ENCODE measurements around the gene MMP24OS.
"Not testable (repeated sequence)": the region's sequence is repeated elsewhere in the genome, so short reads cannot be mapped to it uniquely, and the experiment has no call there.

MMP24OS gene

DNA sequence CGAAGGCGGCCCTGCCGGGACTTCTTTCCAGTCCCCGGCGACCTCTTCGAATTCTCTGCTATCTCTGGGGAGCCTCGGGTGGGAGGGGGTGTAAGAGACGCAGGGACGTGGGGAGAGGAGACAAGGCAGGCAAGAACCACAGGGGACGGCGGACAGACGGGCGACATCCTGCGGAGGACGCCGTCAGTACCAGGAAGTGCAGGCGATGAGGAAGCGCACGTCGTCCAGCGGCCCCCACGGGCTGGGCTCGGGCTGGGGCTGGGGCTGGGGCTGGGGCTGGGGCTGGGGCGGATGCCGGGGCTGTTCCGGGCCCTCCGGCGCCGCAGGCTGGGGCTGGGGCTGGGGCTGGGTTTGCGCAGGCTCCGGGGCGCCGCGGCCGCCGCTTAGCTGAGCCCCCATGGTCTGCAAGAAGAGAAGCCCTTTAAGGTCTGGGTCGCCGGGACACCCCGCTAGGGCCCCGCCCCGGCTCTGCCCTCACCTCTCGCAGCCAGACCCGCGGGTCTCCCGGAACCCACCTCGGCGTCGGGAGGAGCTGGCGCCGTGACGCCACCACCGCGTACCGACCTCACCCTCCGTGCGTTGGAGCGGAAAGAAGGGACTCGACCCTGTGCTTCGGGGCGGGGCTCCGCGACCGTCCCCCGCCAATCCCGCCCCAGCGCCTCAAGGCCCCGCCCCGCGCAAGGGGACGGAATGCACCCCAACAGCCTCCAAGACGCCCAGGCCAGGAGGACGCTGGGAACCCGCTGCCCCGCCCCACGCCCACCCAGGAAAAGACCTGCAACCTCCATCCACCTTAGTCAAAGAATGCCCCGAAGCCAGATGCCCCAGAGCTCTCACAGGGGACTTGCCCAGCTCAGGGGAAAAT, at the start of gene MMP24OS:
TSS of gene MMP24OS (minus strand) at position 592 of the 865 bp plus-strand sequence. CDS start at position 399, 193 bp downstream.
- DNase-seq (ENCODE audit: low read depth in 2 of 2): peak; percentile 90 to 91

DNA sequence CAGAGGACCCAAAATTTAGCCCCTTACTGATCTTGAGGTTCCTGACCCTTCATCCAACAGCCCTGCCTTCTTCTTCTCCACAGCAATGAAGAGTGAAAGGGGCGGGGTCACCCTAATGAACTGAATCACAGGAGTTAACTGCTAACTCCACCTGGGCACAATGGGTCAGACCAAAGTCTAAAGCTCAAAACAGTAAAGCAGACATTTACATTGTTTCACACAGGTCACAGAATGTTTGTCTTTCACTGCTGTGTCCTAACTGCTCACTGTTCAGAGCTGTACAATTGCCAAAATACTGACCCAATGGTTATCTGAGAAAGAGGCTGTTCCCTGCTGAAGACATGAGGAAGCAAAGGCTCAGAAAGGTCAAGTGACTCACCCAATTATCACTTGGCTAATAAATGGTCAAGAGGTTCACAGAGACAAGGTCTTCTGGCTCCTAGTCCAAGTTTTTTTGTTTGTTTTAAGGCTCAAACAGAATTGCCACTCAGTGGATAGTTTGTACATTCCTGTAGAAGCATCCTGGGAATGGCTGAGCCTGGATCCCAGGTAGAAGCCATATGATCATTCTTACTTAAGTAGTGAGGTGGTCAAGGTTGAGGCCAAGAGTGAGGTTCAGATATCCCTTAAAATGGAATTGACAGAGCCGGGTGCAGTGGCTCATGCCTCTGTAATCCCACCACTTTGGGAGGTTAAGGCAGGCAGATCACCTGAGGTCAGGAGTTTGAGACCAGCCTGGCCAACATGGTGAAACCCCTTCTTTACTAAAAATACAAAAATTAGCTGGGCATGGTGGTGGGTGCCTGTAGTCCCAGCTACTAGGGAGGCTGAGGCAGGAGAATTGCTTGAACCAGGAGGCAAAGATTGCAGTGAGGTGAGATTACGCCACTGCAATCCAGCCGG, 49.4 kb upstream of the MMP24OS start:
- DNase-seq (ENCODE audit: low read depth in 2 of 2): no peak

DNA sequence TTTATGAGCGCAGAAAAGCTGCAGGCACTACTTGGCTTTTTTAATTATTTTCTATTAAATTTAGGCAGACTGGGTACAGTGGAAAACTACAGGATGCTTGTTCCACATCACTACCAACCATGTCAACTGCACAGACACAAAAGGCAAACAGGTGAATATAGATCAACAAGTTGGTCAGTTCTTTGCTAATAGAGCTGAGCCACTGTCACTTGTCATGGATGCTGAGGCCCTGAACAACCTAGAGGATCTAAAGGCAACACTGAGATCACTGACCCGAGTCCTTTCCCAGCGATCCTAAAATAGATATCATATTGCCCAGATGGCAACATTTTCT, 48.8 kb upstream of the MMP24OS start:
- DNase-seq (ENCODE audit: low read depth in 2 of 2): no peak

DNA sequence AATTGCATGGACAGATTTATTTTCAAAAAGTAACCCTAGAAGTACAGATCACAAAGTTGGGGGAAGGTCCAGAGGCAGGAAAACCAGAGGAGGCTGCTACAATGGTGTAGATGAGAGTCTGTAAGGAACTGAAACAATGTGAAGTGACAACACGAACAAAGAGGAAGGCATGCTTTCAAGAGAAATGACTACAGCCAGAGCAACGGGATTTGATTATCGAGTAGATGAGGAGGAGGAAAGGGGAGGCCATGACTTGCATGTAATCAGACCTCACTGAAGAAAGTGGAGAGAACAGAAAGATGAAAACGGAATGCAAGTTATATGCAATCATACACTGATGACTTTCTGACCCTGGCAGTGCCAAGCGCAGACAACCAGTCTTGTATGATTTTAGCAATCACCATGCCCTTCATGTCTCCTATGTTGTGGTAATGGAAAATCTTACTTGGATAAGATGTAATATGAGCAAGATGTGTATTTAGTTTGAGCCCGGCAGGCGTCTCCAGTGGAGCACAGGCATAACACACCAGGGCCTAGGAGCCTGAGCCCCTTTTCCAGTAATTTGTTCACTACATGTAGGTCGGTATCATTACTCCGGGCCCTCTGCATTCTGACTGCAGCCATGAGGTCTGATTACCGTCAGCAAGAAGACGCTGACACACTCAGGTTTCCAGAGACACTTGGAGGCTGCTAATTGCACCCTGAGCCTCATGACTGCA, 48.3 kb upstream of the MMP24OS start:
- no peak for DNase-seq (ENCODE audit: low read depth in 2 of 2)

DNA sequence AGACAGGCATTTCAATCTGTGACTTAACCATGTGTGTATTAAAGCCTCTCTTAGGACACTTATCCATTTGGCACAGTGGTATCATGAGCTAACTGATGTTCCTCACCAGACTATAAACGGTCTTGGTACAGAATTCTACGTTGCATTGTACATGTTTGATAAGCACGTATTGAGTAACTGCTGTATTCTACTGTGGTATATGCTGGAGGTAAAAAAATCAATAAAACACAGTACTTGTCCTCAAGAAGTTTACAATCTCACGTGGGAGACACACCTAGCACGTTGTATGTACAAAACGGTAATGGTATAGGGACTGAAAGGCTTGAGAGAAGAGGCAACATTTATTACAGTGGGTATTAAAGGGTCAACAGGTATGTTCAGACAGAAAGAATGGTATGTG, 47.5 kb upstream of the MMP24OS start:
- DNase-seq (ENCODE audit: low read depth in 2 of 2): no peak

DNA sequence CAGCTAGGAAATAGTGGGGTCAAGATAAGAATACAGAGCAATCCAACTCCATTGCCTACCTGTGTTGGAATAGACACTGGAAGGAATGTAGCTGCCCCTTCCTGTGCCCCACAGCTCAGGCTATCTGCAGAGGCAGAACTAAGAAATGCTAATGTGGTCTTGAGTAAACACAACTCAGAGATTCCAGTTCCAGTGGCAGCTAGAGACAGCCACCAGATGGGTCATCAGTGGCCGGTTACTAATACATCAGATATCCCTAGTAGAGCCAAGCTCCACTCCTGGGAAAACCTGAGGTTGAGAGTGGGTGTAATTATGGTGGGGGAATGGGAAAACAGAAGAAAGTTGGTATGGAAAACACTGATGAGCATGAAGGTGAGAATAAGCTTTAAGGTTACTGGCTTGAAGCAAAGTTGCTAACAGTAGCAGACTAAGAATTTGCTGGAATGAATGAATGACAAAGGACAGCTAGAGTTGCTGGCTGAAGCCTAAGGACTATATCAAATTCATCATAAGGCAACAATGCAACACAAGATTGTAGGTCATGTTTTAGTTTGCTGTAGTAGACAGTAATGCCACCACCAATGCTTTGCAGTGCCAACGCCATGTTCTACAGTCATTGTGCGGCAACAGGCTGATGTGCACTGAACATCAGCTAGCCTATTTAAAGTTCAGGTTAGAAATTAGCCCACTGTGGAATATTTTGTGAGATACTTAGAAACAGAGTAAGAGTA, 42.6 kb upstream of the MMP24OS start:
- DNase-seq (ENCODE audit: low read depth in 2 of 2): no peak

DNA sequence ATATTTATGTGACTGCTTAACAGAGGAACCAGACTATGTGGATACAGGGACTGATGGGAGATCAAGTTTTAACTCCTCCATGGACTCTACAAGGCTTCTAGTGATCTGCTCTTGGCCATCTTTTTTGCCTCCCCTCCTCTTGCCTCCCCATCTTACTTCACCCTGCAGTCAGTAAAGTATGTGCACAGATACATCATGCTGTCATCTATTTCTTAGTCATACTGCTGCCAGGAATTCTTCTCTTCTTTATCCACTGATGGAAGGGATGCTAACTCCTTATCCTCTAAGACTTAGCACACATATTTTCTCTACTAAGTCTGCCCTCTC, 41.9 kb upstream of the MMP24OS start:
- no peak for DNase-seq (ENCODE audit: low read depth in 2 of 2)

DNA sequence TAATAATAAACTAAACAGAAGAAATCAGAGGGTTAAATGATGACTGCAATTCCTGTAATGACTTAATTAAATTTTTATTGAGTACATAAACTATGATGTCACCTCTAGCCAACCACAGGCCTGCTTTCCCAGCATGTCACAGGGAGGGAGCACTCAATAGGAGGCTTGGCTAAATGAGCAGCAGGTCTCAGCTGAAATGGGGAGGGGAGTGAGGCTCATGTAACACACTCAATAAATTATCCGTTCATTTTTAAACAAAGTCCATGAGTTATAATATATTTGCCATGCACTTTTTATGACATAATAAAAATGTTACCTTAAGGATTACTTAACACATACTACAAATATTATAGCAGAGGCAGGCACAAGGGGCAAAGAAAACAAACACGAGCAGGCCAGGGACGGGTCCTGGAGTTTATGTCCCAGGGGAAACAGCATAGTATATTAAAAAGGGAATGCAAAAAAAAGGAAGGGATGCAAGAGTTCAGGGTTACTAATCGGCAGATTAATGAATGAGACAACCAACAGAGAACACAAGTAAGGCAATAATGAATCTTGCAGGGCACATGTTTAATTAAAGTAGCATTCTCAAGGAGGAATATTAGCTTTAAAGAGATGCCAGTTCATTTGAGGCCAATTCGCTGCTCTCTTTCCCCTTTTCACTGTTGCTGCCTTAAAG, 41.4 kb upstream of the MMP24OS start:
- no peak for DNase-seq (ENCODE audit: low read depth in 2 of 2)

DNA sequence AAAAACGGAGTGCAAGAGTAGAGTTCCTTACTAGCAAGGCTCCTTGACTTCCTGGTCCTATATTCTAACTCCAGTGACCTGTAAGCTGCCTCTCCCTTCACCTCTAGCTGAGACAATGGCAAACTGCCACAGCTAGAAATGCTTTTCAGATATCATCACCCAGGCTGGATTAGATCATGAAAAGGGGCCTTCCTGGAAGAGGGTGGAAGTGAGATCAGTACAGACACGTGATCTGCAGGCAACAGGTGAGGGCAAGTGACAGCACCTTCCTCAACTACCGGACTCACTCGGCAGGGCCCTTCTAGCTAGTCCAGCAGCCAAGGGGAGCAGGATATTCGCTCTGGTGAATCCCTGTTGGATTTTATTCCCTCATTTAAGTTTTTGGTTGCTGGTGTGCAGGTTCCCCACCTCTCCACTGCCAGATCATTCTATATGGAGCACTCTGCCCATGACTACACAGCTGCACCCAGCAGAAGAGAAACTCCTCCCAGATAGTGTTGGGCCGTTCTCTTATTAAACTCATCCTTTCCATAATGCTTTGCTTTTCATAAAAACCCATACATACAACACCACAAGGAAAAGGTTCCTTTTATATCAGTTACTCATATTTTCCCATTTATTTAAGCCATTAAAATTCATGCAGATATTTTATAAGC, 40.7 kb upstream of the MMP24OS start:
- no peak for DNase-seq (ENCODE audit: low read depth in 2 of 2)

DNA sequence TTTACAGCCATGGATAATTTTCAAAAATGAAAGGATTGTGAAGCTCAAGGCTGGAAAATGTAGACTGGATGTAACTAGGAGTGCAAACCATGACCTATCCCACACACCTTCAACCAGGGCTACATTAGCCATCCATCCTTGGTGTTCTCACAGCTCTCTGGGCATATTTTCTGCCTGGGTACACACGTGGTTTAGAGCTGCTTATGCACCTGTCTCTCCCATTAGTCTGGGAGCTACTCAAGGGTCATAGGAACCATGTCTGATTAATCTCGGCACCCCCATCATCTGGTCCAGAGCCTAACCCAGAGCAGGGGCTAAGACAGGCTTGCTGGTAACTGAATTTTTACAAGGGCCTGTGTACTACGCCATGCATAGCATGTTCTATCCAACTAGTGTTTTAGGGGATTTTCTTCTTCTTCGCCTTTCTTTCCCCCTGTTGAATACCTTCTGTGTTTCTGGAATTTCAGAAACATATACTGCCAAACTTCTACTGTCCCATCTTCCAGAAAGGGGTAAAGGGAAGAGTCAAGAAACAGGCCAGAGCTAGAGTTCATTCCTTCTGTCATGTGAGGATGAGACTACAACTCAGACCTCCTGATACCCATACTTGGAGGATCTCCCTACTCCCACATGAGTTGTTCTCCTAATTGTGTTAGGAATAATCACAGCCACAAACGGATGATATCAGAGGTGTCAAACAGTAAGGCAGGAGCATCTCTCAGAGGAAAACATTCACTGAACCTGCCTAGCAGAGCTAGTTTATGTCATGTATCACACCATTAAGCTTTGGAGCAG, 39.7 kb upstream of the MMP24OS start:
- DNase-seq (ENCODE audit: low read depth in 2 of 2): no peak

DNA sequence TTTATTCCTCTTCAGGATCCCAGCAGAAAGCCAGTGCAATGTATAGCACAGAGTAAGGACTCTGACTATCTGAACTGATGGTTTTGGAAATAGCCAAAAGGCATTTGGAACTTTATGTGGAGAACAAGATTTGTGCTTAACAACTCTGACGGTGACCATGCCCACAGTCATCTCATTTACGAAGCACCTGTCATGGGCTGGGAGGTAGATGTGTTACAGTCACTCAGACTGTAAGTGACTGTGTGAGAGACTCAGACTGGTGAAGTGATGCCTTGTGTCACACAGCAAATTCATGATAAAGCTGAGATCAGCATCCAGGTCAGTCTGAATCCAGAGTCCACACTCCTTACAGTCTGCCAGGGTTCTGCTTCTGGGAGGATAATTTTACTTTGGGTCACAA, 38.2 kb upstream of the MMP24OS start:
- no peak for DNase-seq (ENCODE audit: low read depth in 2 of 2)

DNA sequence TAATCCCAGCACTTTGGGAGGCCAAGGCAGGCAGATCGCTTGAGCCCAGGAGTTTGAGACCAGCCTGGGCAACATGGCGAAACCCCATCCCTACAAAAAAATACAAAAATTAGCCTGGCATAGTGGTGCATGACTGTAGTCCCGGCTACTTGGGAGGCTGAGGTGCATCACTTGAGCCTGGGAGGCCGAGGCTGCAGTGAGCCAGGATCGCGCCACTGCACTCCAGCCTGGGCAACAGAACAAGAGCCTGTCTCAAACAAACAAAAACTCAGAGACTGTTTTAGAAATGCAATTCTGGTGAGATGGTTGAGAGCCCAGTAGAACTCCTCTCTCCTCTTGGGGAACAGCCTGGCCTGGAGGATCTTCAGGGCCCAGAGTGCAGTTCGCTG, 37.7 kb upstream of the MMP24OS start:
- DNase-seq (ENCODE audit: low read depth in 2 of 2): not testable (repeated sequence)

DNA sequence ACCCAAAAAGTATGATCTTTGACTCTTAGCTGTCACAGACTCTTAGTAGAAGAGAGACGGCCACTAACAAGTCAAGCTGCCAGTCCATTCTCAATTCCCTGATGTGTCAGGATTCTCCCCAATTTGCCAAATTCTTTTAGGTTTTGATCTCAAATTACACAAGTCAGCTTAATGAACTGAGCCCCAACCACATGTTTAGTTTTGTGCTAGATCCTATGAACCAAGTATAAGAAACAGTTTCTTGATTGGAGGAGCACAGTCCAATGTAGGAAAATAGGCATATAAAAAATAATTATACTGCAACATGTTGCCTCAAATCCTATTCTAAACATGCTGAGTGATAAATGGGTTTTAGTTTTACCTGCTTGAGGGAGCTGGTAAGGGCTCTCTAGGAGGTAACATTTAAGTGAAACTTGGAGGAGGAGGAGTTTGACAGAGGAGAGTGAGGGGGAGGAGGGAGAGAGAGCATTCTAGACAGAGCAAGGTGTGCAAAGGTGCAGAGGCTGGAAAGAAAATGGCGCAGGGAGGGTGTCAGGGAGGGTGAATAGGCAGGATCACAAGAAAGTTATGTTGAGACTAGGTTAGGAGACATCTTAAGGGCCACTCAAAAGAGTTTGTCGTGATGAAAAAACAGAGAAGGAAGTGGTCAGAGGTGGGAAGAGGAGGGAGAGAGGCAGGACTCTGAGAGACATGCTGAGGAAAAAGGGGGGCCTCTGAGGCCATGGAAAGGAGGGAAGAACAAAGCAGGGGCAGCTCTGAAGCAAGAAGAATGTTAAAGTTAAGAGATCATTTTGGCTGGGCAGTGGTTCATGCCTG, 37.1 kb upstream of the MMP24OS start:
- DNase-seq (ENCODE audit: low read depth in 2 of 2): no peak

DNA sequence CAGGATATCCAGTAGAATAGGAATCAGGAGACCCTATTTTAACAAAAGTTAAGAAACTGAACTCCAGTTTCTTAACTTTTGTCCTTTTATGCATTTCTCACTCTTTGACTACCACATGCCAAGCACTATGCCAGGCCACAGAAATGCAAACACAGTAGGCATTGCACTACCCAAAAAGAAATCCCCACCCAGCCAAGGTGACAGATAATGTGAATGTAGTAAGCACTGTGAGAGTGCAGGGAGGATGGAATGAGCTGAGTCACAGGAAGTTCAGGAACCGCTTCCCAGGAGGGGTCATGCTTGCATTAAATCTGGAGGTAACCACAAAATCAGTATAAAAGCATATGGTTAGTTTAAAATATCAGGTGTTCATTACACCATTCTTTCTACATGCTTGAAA, 34.4 kb upstream of the MMP24OS start:
- DNase-seq (ENCODE audit: low read depth in 2 of 2): no peak

DNA sequence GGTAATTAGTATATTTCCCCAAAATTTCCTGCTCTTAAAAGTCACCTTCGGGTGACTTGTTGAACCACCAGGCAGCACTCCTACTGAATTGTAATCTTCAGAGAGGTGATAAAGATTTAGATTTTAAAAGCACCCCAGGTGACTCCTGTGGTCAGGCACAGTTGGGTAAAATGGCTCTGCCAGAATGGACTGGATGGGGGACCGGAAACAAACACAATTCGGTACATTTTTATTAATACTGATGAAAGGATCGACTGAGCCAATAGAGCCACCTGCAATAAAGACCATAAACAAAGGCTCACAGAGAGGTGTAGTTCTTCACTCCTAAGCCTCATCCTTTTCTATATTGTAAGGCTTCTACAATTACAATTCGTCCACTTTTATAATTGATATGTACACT, 33.9 kb upstream of the MMP24OS start:
- DNase-seq (ENCODE audit: low read depth in 2 of 2): no peak

DNA sequence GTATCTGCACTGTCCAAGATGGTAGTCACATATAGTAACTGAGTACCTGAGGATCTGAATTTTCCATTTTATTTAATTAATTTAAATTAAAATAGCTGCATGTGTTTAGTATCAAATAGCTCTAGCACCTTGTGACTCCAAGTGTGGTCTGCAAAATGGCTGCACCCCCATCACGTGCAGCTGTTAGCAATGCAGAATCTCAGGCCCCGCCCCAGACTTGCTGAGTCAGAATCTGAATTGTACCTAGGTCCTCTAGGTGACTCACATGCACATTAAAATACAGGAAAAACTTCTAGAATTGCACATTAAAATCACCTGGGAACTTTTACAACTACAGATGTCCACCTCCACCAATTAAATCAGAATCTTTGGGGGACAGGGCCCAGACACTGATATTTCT, 33.5 kb upstream of the MMP24OS start:
- peak; percentile 57 to 76 for DNase-seq (ENCODE audit: low read depth in 2 of 2)

DNA sequence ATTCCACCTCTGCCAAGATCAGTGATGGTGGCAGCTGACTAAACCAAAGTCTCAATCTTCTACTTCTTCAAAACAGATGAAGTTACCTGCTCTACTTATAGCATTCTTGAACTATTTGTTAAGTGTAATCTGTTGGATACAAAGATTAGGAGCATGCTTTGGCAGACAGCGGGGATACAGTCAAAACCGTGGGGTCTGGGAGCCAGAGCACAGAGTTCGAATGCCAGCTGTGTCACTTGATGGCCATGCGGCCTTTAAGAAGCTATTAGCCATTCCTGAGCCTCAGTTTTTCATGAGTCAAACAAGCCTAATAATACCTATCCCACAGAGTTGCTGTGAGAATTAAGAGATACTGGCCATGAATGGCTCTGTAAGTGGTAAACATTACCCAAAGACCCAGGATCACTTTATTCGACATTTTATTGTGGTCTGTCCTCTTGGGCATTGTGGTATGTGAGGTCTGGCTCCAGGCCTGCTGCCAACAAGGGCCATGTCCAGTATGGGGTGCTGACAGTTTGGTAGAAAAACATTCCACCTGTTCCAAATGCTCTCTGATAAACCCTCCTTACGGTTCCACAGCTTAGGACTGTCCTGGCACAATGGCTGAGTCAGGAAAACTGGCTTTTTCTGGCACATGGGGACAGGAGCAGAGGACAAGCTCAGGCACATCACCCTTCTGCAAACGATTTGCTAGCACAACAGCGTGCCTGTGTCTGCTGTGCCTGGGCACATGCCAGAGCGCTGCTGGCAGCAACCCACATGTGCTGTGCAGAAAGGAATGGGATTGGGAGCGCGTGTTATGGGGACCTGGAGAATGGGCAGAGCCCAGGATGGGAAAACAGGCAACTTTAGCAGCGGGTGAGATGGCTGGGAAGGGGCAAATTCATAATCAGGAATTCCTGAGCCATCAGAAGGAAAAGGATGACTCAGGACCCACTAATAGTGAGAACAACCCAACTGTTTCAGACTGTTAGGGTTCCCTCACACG, 30.0 kb upstream of the MMP24OS start:
- no peak for DNase-seq (ENCODE audit: low read depth in 2 of 2)

All from stimulated activated CD8-positive, alpha-beta memory T cell treated with anti-CD3 and anti-CD28 coated beads, Interleukin-15, amount 100 ng/mL, for 48 hours (primary cell).